OCI-LY7 (cell line): ENCODE results near the gene MRPL2.

Experiments
- CTCF ChIP-seq: fragments of 200-600 bp; sonication (generic); conservative IDR thresholded peaks from 2 replicates; pipeline ENCODE4 v1.5.1; 2014; ENCODE audit warnings: mild to moderate bottlenecking, antibody characterized with exemption, low read length, moderate library complexity, mixed read lengths
- EZH2phosphoT487 ChIP-seq: fragments of 200-600 bp; sonication (generic); IDR thresholded peaks from 2 replicates; pipeline ENCODE4 v1.6.1; 2018; ENCODE audit warnings: low read depth, borderline replicate concordance, mild to moderate bottlenecking, mixed run types, antibody characterized with exemption, low read length, moderate library complexity, mixed read lengths

- TF ChIP-seq CTCF (no peak), EZH2phosphoT487 (no peak)
Measured at GRCh38 chr6:43020052-43020705, 39.1 kb downstream of the MRPL2 start.
